ENCODE results near the gene MCM3. TPM values are rescaled to one million over a fixed set of nuclear protein-coding genes. Genes with fewer than 3 reads are reported as not detected.

The MCM3 gene
- polyA plus RNA-seq, 1 donor (not counting 4 experiments of a cell fraction or from before 2014, with no cell fraction given) = 60.9 TPM

DNA sequence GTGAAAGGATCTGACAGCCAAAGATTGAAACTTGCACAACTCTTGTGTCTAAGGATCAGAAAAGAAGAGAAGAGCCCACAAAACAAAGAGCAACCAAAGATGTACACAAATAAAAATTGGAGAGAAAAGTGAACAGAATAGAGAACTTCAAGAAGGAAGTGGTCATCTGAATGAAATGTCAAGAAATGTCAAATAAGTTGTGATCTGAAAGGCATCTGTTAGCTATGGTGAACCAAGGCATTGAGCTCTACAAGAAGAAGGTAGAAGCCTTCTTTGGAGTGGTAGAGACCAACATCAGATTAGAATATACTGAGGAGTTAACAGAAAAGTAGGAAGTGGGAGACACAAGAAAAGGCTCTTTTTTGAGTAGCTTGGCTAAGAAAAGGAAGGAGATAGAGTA, 68.8 kb downstream of the MCM3 start:
- DNase-seq (ENCODE audit: low read depth, low spot score) = no peak
- Histone ChIP-seq H3K4me2 (ENCODE audit: control insufficient read depth, extremely low read depth, insufficient read depth, low read depth, low read length) (no peak overlapping the region), H3K27ac (ENCODE audit: control insufficient read depth, insufficient read depth, low read length) (no peak overlapping the region), H3K4me1 (ENCODE audit: control insufficient read depth, extremely low read depth, insufficient read depth, low read length) (no peaks in the 10 kb centered on the region), H3K27me3 (ENCODE audit: control insufficient read depth, extremely low read depth, insufficient read depth, low read length) (no peaks in the 10 kb centered on the region), H3K4me3 (ENCODE audit: control insufficient read depth in 2 of 3, extremely low read depth in 1 of 3, insufficient read depth in 2 of 3, low read depth in 1 of 3, low read length in 3 of 3) (no peak overlapping the region), H3K9me1 (ENCODE audit: control insufficient read depth, extremely low read depth, insufficient read depth, low read length) (no peaks in the 10 kb centered on the region), H3K36me3 (ENCODE audit: control insufficient read depth in 2 of 2, extremely low read depth in 1 of 2, insufficient read depth in 2 of 2, low read length in 2 of 2) (no peaks in the 10 kb centered on the region), H3K79me2 (ENCODE audit: control insufficient read depth, insufficient read depth, low read length) (no peaks in the 10 kb centered on the region), H2AFZ (ENCODE audit: control insufficient read depth, low read length) (no peak overlapping the region), H3K9me3 (ENCODE audit: control insufficient read depth, low read depth, low read length) (no peaks in the 10 kb centered on the region), H3K9ac (ENCODE audit: control insufficient read depth, extremely low read depth, insufficient read depth, low read length) (no peak overlapping the region), H4K20me1 (ENCODE audit: control insufficient read depth, extremely low read depth, insufficient read depth, low read length) (no peaks in the 10 kb centered on the region)
- TF ChIP-seq, protein P1, sequence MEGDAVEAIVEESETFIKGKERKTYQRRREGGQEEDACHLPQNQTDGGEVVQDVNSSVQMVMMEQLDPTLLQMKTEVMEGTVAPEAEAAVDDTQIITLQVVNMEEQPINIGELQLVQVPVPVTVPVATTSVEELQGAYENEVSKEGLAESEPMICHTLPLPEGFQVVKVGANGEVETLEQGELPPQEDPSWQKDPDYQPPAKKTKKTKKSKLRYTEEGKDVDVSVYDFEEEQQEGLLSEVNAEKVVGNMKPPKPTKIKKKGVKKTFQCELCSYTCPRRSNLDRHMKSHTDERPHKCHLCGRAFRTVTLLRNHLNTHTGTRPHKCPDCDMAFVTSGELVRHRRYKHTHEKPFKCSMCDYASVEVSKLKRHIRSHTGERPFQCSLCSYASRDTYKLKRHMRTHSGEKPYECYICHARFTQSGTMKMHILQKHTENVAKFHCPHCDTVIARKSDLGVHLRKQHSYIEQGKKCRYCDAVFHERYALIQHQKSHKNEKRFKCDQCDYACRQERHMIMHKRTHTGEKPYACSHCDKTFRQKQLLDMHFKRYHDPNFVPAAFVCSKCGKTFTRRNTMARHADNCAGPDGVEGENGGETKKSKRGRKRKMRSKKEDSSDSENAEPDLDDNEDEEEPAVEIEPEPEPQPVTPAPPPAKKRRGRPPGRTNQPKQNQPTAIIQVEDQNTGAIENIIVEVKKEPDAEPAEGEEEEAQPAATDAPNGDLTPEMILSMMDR (optimal IDR thresholded peaks at IDR 0.05 in 1 of 3, IDR thresholded peaks at IDR 0.05 in 1 of 3, conservative IDR thresholded peaks at IDR 0.05 in 1 of 3; ENCODE audit: extremely low read depth in 1 of 3, insufficient read depth in 2 of 3, low read length in 3 of 3) = no peak
- no peak for TF ChIP-seq EZH2 (IDR thresholded peaks at IDR 0.05; ENCODE audit: low read length)
- FAIRE-seq = no peak
- dilution Hi-C loops (cut with MboI; ENCODE audit: extremely low pct_ligation_motif_present, low sequenced_read_pairs) = no loop called here

Other genes starting within 250 kb of the MCM3 start
- gene PKHD1, start 197.1 kb downstream of the MCM3 start, polyA plus RNA-seq = under 0.01 to 0.01 TPM (median 0.01 TPM) in 3 replicates
- not detected in 3 replicates for gene IL17A, start 98.4 kb downstream of the MCM3 start, polyA plus RNA-seq
- not detected in 3 replicates for gene IL17F, start 40.2 kb downstream of the MCM3 start, polyA plus RNA-seq
- 0.80 to 1.6 TPM (median 1.3 TPM) in 3 replicates for gene PAQR8, start 77.4 kb upstream of the MCM3 start, polyA plus RNA-seq
- 9.6 to 20.5 TPM (median 15.8 TPM) in 3 replicates for gene EFHC1, start 135.6 kb upstream of the MCM3 start, polyA plus RNA-seq